A549 (cell line): ENCODE measurements around the gene ELMOD1. TPM values are rescaled to one million over a fixed set of nuclear protein-coding genes. Genes with fewer than 3 reads are reported as not detected.

Experiments used
- ATAC-seq, 2 experiments: fragments of 200-7000 bp in 1 of 2; fragments of >200 bp in 1 of 2; cut with Nextera tagmentation in 1 of 2; cut with Tn5 transposase in 1 of 2; 3 replicates each; pipeline versions ENCODE4 v1.8.0 to v1.9.1; 2018 to 2020; ENCODE audit warnings: mild to moderate bottlenecking in 1 of 2, moderate library complexity in 1 of 2
- CTCF ChIA-PET: fragments of 300-600 bp; sonication (Branson Sonifier 250); formaldehyde crosslinking; extraction: SDS; loops from one replicate; lab custom pipeline; 2021; ENCODE audit warnings: antibody characterized with exemption, inconsistent platforms; lab: Yijun Ruan, JAX
- POLR2A ChIA-PET: fragments of 350-600 bp; formaldehyde crosslinking; extraction: SDS; loops from one replicate; lab custom pipeline; 2021; ENCODE audit warnings: antibody characterized with exemption, inconsistent platforms; lab: Yijun Ruan, JAX
- DNase-seq, 2 experiments: peaks; one replicate each; pipeline versions ENCODE4 v3.0.0 to v3.0.0-alpha.2; 2011 to 2016; ENCODE audit warnings: low read depth in 1 of 2, low spot score in 1 of 2
- FAIRE-seq: peaks from 2 replicates; lab custom pipeline; 2011; peaks lifted over from hg19 to GRCh38; lab: Jason Lieb, UNC
- H3K27ac ChIP-seq, 2 experiments: fragments of >200 bp; sonication (Bioruptor Twin); formaldehyde crosslinking; 3 replicates each; pipeline ENCODE4 v1.5.1; 2016 to 2017
- H3K4me1 ChIP-seq: fragments of >200 bp; sonication (Bioruptor Twin); formaldehyde crosslinking; 3 replicates; pipeline ENCODE4 v1.6.1; 2016
- H3K4me2 ChIP-seq: fragments of >200 bp; sonication (Bioruptor Twin); formaldehyde crosslinking; 3 replicates; pipeline ENCODE4 v1.6.1; 2016
- H3K4me3 ChIP-seq: fragments of >200 bp; sonication (Bioruptor Twin); formaldehyde crosslinking; 3 replicates; pipeline ENCODE4 v1.5.1; 2016
- H3K9me3 ChIP-seq: fragments of >200 bp; sonication (Bioruptor Twin); formaldehyde crosslinking; 3 replicates; pipeline ENCODE4 v1.6.1; 2016
- ATOH8 ChIP-seq: fragments of 250-450 bp; sonication (Bioruptor Pico); IDR thresholded peaks from 2 replicates; pipeline ENCODE4 v1.5.0; 2020; ENCODE audit warnings: low read depth, mild to moderate bottlenecking, moderate library complexity
- BHLHE40 ChIP-seq: IDR thresholded peaks from 2 replicates; pipeline ENCODE4 v1.6.1; 2012; ENCODE audit warnings: low read depth, low read length, inconsistent platforms
- EHMT2 ChIP-seq: fragments of 200-600 bp; sonication (generic); IDR thresholded peaks from 2 replicates; pipeline ENCODE4 v1.6.1; 2016; ENCODE audit warnings: antibody characterized with exemption, low read depth, mild to moderate bottlenecking, moderate library complexity
- FOSL2 ChIP-seq, 2 experiments: fragments of 450-650 bp in 1 of 2; fragments of >200 bp in 1 of 2; sonication (Bioruptor Twin) in 1 of 2; formaldehyde crosslinking; IDR thresholded peaks; 2 replicates each; pipeline versions ENCODE4 v1.5.0 to v1.6.1; 2016 to 2020; ENCODE audit warnings: mild to moderate bottlenecking in 1 of 2, moderate library complexity in 1 of 2
- GATA3 ChIP-seq: IDR thresholded peaks from 2 replicates; pipeline ENCODE4 v1.6.1; 2012; ENCODE audit warnings: borderline replicate concordance
- HOXB5 ChIP-seq: fragments of 250-450 bp; sonication (Bioruptor Pico); IDR thresholded peaks from 2 replicates; pipeline ENCODE4 v1.5.0; 2020; ENCODE audit warnings: mild to moderate bottlenecking, moderate library complexity
- NFE2L2 ChIP-seq: fragments of 150-350 bp; conservative IDR thresholded peaks from 2 replicates; pipeline ENCODE4 v1.6.1; 2014; ENCODE audit warnings: low read length
- PBX3 ChIP-seq: IDR thresholded peaks from 2 replicates; pipeline ENCODE4 v1.6.1; 2012
- POLR2AphosphoS2 ChIP-seq: conservative IDR thresholded peaks from 2 replicates; pipeline ENCODE4 v1.6.1; 2012; ENCODE audit warnings: low read length, improper control_type of control experiment, inconsistent platforms
- RARB ChIP-seq: fragments of 250-450 bp; sonication (Bioruptor Pico); IDR thresholded peaks from 2 replicates; pipeline ENCODE4 v1.8.0; 2021; ENCODE audit warnings: mild to moderate bottlenecking, moderate library complexity
- RCOR1 ChIP-seq: fragments of 150-350 bp; IDR thresholded peaks from 2 replicates; pipeline ENCODE4 v1.6.1; 2014; ENCODE audit warnings: antibody characterized with exemption, low read length, low read depth
- REST ChIP-seq: fragments of 200-600 bp; sonication (generic); IDR thresholded peaks from 2 replicates; pipeline ENCODE4 v1.6.1; 2016; ENCODE audit warnings: antibody characterized with exemption, mild to moderate bottlenecking, moderate library complexity
- RFX5 ChIP-seq: fragments of 450-650 bp; IDR thresholded peaks from 2 replicates; pipeline ENCODE4 v1.7.1; 2014; ENCODE audit warnings: antibody characterized with exemption, mild to moderate bottlenecking, moderate library complexity
- SREBF2 ChIP-seq: fragments of 450-650 bp; IDR thresholded peaks from 2 replicates; pipeline ENCODE4 v1.6.1; 2014; ENCODE audit warnings: mild to moderate bottlenecking, moderate library complexity
- TFCP2L1 ChIP-seq: fragments of 250-450 bp; sonication (Bioruptor Pico); IDR thresholded peaks from 2 replicates; pipeline ENCODE4 v1.5.0; 2021; ENCODE audit warnings: mild to moderate bottlenecking
- ZC3H11A ChIP-seq: fragments of 450-650 bp; IDR thresholded peaks from 2 replicates; pipeline ENCODE4 v1.6.1; 2014; ENCODE audit warnings: antibody characterized with exemption, mild to moderate bottlenecking
- WGBS: methylation state at CpG from one replicate; pipeline ENCODE4 v1.1.6; 2017; ENCODE audit errors: missing lambda C conversion rate; 5-methylcytosine and 5-hydroxymethylcytosine counted together
- polyA plus RNA-seq, 4 experiments: library from polyadenylated mRNA; depleted of rRNA in 3 of 4; stranded (reverse); fragments of >200 nt; fragmentation: RNase III in 1 of 4; extraction: RNeasy Plus Mini Kit Qiagen cat#74134 plus additional on column Dnase treatment in 1 of 4; gene quantifications; 2 replicates in 3 of 4; 3 replicates in 1 of 4; pipeline ENCODE4 v1.2.3, GENCODE V29; 2011 to 2017
- TF ChIP-seq, protein P1 (sequence below): fragments of 250-450 bp; sonication (Bioruptor Pico); IDR thresholded peaks from 2 replicates; pipeline ENCODE4 v1.5.0; 2021; ENCODE audit warnings: mild to moderate bottlenecking, moderate library complexity, borderline replicate concordance
- TF ChIP-seq, protein P2 (sequence below): fragments of 450-650 bp; IDR thresholded peaks from 2 replicates; pipeline ENCODE4 v1.6.1; 2014; ENCODE audit warnings: antibody characterized with exemption
- TF ChIP-seq, protein P3 (sequence below): fragments of 150-350 bp; IDR thresholded peaks from 2 replicates; pipeline ENCODE4 v1.6.1; 2014; ENCODE audit warnings: low read depth, mild to moderate bottlenecking, low read length

Gene ELMOD1
- polyA plus RNA-seq, 2 of the 4 experiments (the other 2 are of a cell fraction), result 0.04 to 0.08 TPM

DNA sequence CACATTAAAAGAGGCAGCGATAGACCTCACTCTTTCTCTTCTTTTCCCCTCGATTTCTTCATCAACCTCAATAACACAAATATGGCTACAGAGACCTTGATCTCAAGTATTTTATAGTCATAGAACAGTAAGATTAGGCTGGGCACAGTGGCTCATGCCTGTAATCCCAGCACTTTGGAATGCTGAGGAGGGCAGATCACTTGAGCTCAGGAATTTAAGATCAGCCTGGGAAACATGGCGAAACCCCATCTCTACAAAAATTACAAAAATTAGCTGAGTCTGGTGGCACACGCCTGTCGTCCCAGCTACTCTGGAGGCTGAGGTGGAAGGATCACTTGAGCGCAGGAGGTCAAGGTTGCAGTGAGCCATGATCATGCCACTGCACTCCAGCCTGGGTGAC is 106.3 kb downstream of the ELMOD1 start:
- TF ChIP-seq GATA3 (no peak), ZC3H11A (no peak), FOSL2 (IDR thresholded peaks at IDR 0.05) (no peak), FOSL2 (CRISPR knock-in tag; IDR thresholded peaks at IDR 0.05) (no peak), BHLHE40 (no peak), RFX5 (no peak), HOXB5 (CRISPR knock-in tag) (no peak), RARB (CRISPR knock-in tag) (no peak), SREBF2 (no peak), EHMT2 (no peak)
- TF ChIP-seq, protein P1, sequence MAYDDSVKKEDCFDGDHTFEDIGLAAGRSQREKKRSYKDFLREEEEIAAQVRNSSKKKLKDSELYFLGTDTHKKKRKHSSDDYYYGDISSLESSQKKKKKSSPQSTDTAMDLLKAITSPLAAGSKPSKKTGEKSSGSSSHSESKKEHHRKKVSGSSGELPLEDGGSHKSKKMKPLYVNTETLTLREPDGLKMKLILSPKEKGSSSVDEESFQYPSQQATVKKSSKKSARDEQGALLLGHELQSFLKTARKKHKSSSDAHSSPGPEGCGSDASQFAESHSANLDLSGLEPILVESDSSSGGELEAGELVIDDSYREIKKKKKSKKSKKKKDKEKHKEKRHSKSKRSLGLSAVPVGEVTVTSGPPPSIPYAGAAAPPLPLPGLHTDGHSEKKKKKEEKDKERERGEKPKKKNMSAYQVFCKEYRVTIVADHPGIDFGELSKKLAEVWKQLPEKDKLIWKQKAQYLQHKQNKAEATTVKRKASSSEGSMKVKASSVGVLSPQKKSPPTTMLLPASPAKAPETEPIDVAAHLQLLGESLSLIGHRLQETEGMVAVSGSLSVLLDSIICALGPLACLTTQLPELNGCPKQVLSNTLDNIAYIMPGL (CRISPR knock-in tag), result no peak
- TF ChIP-seq, protein P2, sequence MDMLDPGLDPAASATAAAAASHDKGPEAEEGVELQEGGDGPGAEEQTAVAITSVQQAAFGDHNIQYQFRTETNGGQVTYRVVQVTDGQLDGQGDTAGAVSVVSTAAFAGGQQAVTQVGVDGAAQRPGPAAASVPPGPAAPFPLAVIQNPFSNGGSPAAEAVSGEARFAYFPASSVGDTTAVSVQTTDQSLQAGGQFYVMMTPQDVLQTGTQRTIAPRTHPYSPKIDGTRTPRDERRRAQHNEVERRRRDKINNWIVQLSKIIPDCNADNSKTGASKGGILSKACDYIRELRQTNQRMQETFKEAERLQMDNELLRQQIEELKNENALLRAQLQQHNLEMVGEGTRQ, result no peak
- TF ChIP-seq, all 56 proteins: peak for 0
- 82% methylated on average over 6 of the region's 6 CpGs for WGBS
- Histone ChIP-seq H3K27ac (peak overlapping the region; percentile 67 to 68; a peak in 5 of 6 replicates), H3K4me2 (no peak overlapping the region), H3K4me3 (no peak overlapping the region), H3K9me3 (no peaks in the 10 kb centered on the region; the same call in 2 of the 3 replicates), H3K4me1 (peaks cover 23% of the 10 kb centered on the region)
- CTCF ChIA-PET, result interaction anchor here (2.9 kb wide), 1 partner anchor 74 kb away, joined by 10 read pairs; no protein-coding TSS in a partner anchor
- ATAC-seq, result no peak
- FAIRE-seq, result no peak
- DNase-seq, result no peak
- POLR2A ChIA-PET, result no interaction called here

DNA sequence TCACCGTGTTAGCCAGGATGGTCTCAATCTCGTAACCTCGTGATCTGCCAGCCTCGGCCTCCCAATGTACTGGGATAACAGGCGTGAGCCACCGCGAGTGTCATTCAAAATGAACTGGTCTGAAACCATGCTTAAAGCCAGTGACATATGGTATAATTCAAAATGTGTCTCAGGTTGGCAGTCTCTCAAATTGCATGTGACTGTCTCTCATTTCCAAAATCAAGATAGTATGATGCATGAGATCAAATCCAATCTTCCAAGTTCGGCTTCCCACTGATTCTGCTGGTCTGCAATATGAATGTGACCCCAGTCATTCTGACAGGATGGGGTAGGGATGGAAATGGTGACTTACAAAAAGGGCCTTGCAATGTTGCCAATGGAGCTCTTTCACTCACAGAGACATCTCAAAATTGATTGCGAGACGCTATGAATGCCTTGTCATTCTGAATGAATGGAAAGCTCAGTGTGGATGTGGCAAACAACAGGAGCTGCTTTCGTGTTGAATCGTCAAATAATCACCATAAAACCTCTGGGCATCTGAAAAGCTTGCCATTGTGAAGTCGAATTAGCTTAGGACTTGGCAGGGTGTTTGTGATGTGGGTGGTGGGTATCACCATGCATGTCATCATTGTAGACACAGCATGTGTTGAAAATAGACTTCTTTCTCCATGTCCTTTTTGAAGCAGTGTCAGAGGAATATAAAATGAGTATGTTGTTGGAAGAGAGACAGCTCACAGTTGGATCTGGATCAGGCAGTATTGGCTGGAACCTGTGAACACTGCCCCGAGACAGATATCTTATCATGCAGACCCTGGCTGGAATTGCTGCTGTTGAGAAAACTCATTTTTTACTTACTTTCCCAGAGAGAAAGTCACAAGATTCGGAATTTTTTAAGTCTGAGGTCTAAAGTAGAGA is 108.7 kb downstream of the ELMOD1 start:
- ChIA-PET POLR2A (no interaction called here), CTCF (interaction anchor here (0.6 to 1.2 kb wide), 3 partner anchors 40 to 235 kb away, joined by 3 to 4 read pairs (median 3); no protein-coding TSS in a partner anchor)
- Histone ChIP-seq H3K27ac (no peak overlapping the region; a peak in 1 of 6 replicates), H3K4me2 (no peak overlapping the region), H3K4me1 (peaks cover 46% of the 10 kb centered on the region), H3K4me3 (no peak overlapping the region), H3K9me3 (no peaks in the 10 kb centered on the region)
- WGBS, result 76% methylated on average over 15 of the region's 15 CpGs
- TF ChIP-seq POLR2AphosphoS2 (no peak), NFE2L2 (no peak), TFCP2L1 (CRISPR knock-in tag) (no peak)
- no peak for ATAC-seq
- no peak for DNase-seq
- FAIRE-seq, result no peak

DNA sequence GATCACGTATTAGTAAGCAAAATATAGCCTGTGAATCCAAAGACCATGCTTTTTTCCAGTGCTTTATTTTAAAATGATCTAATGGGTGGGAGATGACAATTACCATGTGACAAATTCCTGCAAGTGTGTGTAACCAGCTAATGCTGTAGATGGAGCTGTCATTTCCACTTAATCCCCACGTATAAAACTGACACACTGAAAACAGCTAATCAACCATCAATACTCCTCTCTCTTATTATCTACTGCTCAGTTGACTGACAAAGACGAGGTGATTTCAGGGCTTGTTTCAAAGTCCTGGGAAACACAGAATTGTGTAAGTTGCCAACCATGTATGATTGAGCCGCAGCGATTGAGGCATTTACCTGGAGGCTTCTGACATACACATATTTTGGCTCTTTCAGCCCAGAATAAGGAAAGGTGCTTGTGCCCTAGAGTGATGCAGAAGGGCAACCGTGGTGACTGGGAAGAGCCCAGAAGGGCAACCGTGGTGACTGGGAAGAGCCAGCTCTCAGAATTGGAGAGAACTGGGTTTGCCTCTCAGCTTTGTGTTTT is 111.2 kb downstream of the ELMOD1 start:
- no peak for ATAC-seq
- WGBS, result 76% methylated on average over 7 of the region's 7 CpGs
- TF ChIP-seq RCOR1, result no peak
- TF ChIP-seq PBX3, result no peak
- no peak for TF ChIP-seq RARB (CRISPR knock-in tag)
- no peak for TF ChIP-seq REST
- no peak for TF ChIP-seq ATOH8 (CRISPR knock-in tag)
- TF ChIP-seq, protein P3, sequence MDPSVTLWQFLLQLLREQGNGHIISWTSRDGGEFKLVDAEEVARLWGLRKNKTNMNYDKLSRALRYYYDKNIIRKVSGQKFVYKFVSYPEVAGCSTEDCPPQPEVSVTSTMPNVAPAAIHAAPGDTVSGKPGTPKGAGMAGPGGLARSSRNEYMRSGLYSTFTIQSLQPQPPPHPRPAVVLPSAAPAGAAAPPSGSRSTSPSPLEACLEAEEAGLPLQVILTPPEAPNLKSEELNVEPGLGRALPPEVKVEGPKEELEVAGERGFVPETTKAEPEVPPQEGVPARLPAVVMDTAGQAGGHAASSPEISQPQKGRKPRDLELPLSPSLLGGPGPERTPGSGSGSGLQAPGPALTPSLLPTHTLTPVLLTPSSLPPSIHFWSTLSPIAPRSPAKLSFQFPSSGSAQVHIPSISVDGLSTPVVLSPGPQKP, result no peak

More for the DNA sequence above, 111.2 kb downstream of the ELMOD1 start:
- ChIA-PET POLR2A (no interaction called here), CTCF (interaction anchor here (1.3 kb wide), 1 partner anchor 69 kb away, joined by 4 read pairs; no protein-coding TSS in a partner anchor)
- FAIRE-seq (no peak), DNase-seq (no peak)
- Histone ChIP-seq H3K27ac (peak overlapping the region; percentile 41 to 60; a peak in 5 of 6 replicates), H3K9me3 (no peaks in the 10 kb centered on the region), H3K4me2 (peak overlapping the region; percentile 25; the same call in 2 of the 3 replicates), H3K4me1 (peaks cover 37% of the 10 kb centered on the region), H3K4me3 (no peak overlapping the region)
